Adrenal gland (tissue), 12 donors: ENCODE results near the gene PTPN6. TPM values are rescaled to one million over a fixed set of nuclear protein-coding genes. Genes with fewer than 3 reads are reported as not detected.

ENCODE experiments used
- DNase-seq, 7 donors: peaks; one replicate each; pipeline ENCODE4 v3.0.0-alpha.2; 2019 to 2020
- H3K27ac ChIP-seq, 5 donors: fragments of 200-600 bp; sonication (generic) in 4 of 5; 1 replicate in 3 of 5; 2 replicates in 2 of 5; pipeline versions ENCODE4 v1.5.1 to v1.8.0; 2016 to 2020; ENCODE audit warnings: mild to moderate bottlenecking in 1 of 5
- H3K27me3 ChIP-seq: fragments of 200-600 bp; 2 replicates; pipeline ENCODE4 v1.8.0; 2021
- H3K36me3 ChIP-seq, 2 donors: fragments of 200-600 bp; replicated peaks in 1 of 2; 1 replicate in 1 of 2; 2 replicates in 1 of 2; pipeline versions ENCODE4 v1.5.1 to v1.8.0; 2018 to 2022
- H3K4me1 ChIP-seq, 2 donors: fragments of 200-600 bp; replicated peaks in 1 of 2; 1 replicate in 1 of 2; 2 replicates in 1 of 2; pipeline versions ENCODE4 v1.5.1 to v1.8.0; 2018 to 2021
- H3K4me3 ChIP-seq, 4 donors: fragments of 200-600 bp; sonication (generic) in 3 of 4; one replicate each; pipeline ENCODE4 v1.5.1; 2016 to 2018
- H3K9me3 ChIP-seq, 3 donors: fragments of 200-600 bp; sonication (generic) in 1 of 3; replicated peaks in 1 of 3; 1 replicate in 2 of 3; 2 replicates in 1 of 3; pipeline versions ENCODE4 v1.5.1 to v1.8.0; 2016 to 2021
- POLR2A ChIP-seq, 2 donors: fragments of 450-650 bp; IDR thresholded peaks; one replicate each; pipeline ENCODE4 v1.6.1; 2017; ENCODE audit warnings: antibody characterized with exemption in 2 of 2, mild to moderate bottlenecking in 2 of 2, moderate library complexity in 1 of 2
- WGBS, 4 donors: extraction: QIAGEN DNeasy Blood & Tissue Kit in 2 of 4; methylation state at CpG; one replicate each; pipeline versions ENCODE4 v1.1.5 to v1.1.7; 2013 to 2017; 5-methylcytosine and 5-hydroxymethylcytosine counted together
- intact Hi-C, 2 donors: fragments of 100-400 bp; cut with DNase I; formaldehyde crosslinking; loops; one replicate each; pipeline versions ENCODE4 v1.14.1 to v1.15.0; 2022 to 2023
- polyA plus RNA-seq, 3 donors: library from polyadenylated mRNA; stranded (reverse); fragments of 200-250 nt in 2 of 3; fragments of 350-450 nt in 1 of 3; fragmentation: Illumina TruSeq in 1 of 3; extraction: RNeasy Lipid Tissue Mini Kit (QIAGEN cat#74804) in 1 of 3; gene quantifications; one replicate each; pipeline ENCODE4 v1.2.3, GENCODE V29; 2013 to 2014
- total RNA-seq, 9 donors: library from RNA; depleted of rRNA in 4 of 9; stranded (reverse); fragments of >200 nt in 4 of 9; fragments of 120-200 nt in 1 of 9; fragmentation: NEBNext Ultra II Directional in 1 of 9; extraction: Animal tissue kit (Norgen Biotek cat#: 25700) in 1 of 9; gene quantifications; one replicate each; pipeline versions ENCODE4 v1.1.0 to v1.2.4, GENCODE V29; 2013 to 2023
- TF ChIP-seq, protein P1 (sequence below), 6 experiments: fragments of 450-650 bp in 4 of 6; fragments of 200-600 bp in 2 of 6; sonication (generic) in 1 of 6; IDR thresholded peaks; 1 replicate in 5 of 6; 2 replicates in 1 of 6; pipeline versions ENCODE4 v1.5.1 to v1.8.0; 2016 to 2021; ENCODE audit warnings: antibody characterized with exemption in 6 of 6, mild to moderate bottlenecking in 2 of 6, moderate library complexity in 1 of 6
- donor health status: healthy with polysubstance abuse.
- donor health status: Bipolar disorder and iron deficiency.
- donor health status: DM: yes; HTN: yes; CAD: no.
- donor health status: DM: no; HTN: no; CAD: no.
- donor health status: DM: no; HTN: no; CAD: no.
- donor health status: DM: yes; HTN: yes; CAD: no.

PTPN6 gene
- total and polyA plus RNA-seq, 12 donors, result 24.5 to 204 (median 63.5) TPM

DNA sequence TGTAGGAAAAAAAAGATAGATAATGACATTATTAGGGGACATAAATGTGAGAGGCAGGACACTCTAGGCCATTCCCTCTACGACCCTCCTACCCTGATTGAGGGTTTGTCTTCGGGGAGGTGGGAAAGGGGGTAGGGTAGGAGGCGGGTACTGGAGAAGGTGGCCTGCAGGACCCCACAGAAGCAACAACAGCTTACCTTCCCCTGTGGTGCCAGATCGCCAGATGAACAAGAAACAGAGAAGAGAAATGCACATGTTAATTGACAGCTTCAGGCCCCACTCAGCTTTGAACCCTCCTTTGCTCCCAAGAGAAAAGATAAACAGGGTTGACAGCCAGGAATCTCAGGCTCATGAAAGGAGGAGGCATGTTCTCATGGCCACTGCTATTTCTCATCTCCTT is 14.6 kb downstream of the PTPN6 start:
- no peak for TF ChIP-seq POLR2A (IDR thresholded peaks at IDR 0.05)
- TF ChIP-seq, protein P1, sequence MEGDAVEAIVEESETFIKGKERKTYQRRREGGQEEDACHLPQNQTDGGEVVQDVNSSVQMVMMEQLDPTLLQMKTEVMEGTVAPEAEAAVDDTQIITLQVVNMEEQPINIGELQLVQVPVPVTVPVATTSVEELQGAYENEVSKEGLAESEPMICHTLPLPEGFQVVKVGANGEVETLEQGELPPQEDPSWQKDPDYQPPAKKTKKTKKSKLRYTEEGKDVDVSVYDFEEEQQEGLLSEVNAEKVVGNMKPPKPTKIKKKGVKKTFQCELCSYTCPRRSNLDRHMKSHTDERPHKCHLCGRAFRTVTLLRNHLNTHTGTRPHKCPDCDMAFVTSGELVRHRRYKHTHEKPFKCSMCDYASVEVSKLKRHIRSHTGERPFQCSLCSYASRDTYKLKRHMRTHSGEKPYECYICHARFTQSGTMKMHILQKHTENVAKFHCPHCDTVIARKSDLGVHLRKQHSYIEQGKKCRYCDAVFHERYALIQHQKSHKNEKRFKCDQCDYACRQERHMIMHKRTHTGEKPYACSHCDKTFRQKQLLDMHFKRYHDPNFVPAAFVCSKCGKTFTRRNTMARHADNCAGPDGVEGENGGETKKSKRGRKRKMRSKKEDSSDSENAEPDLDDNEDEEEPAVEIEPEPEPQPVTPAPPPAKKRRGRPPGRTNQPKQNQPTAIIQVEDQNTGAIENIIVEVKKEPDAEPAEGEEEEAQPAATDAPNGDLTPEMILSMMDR (IDR thresholded peaks at IDR 0.05), result no peak
- peaks cover 36 to 39% of the 10 kb centered on the region in 2 donors for H3K4me1 ChIP-seq
- H3K27me3 ChIP-seq, result no peaks in the 10 kb centered on the region
- DNase-seq, result no peak
- intact Hi-C loops, result loop anchor here in 1 of 2 donors (10.0 kb wide), 1 partner anchor 149 kb away; no protein-coding TSS in a partner anchor
- WGBS, 4 donors, result 61 to 74% (median 70%) methylated on average over 4 of the region's 4 CpGs
- peak overlapping the region; percentile 70 to 93 (median 86) for H3K27ac ChIP-seq
- peaks cover 0 to 35% of the 10 kb centered on the region in 2 donors for H3K36me3 ChIP-seq
- no peaks in the 10 kb centered on the region for H3K9me3 ChIP-seq
- no peak overlapping the region for H3K4me3 ChIP-seq

DNA sequence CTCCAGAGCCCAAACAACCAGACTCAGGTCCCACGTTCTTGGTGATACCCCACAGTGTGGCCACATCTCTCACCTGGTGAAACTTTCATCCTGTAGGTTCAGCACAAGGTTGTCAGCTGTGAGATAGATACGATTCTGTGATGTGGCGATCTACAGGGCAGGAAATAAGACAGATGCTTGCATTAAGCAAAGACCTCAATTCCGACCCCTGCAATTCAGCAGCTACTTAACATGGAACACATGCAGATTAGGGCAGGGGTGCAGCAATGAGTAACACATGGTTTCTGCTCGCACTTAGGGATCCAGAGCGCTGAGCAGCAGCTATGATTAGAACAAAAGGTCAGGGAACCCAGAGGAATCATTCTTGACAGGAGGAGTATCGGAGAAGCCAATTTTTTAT is 15.2 kb downstream of the PTPN6 start:
- intact Hi-C loops, result loop anchor here in 1 of 2 donors (10.0 kb wide), 1 partner anchor 148 kb away; no protein-coding TSS in a partner anchor
- TF ChIP-seq, protein P1 (IDR thresholded peaks at IDR 0.05), result no peak
- no peak for TF ChIP-seq POLR2A (IDR thresholded peaks at IDR 0.05)
- Histone ChIP-seq H3K27me3 (no peaks in the 10 kb centered on the region), H3K4me3 (no peak overlapping the region), H3K4me1 (peaks cover 31 to 34% of the 10 kb centered on the region in 2 donors), H3K36me3 (peaks cover 0 to 35% of the 10 kb centered on the region in 2 donors), H3K9me3 (no peaks in the 10 kb centered on the region), H3K27ac (peak overlapping the region in 3 of 5 donors; percentile 56 to 88 (median 86))
- WGBS, 4 donors, result 60 to 80% (median 70%) methylated on average over 7 of the region's 7 CpGs
- no peak for DNase-seq

DNA sequence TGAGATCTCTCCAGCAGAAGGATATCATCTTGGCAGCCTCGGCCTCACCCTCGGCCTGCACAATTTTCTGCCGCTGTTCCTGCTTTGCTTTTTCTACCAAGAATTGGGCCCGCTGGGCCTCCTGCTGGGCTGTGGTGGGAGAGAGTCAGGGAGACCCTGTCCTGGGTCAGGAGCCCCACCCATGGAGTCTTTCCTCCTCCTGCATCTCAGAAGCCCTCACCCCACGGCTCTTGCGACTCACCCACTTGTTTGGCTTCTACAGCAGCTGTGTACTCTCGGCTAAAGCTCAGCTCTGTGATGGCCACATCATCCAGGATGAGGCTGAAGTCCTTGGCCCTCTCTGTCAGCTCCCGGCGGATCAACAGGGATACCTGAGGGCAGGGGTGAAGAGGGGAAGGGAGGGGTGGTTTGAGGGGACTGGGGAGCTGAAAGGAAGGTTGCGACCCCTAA is 16.5 kb downstream of the PTPN6 start:
- intact Hi-C loops, result loop anchor here in 1 of 2 donors (10.0 kb wide), 1 partner anchor 147 kb away; no protein-coding TSS in a partner anchor
- Histone ChIP-seq H3K27me3 (no peaks in the 10 kb centered on the region), H3K4me3 (no peak overlapping the region), H3K4me1 (peaks cover 30 to 33% of the 10 kb centered on the region in 2 donors), H3K27ac (peak overlapping the region in 1 of 5 donors; percentile 96), H3K9me3 (no peaks in the 10 kb centered on the region), H3K36me3 (peaks cover 0 to 35% of the 10 kb centered on the region in 2 donors)
- TF ChIP-seq, protein P1 (IDR thresholded peaks at IDR 0.05), result no peak
- TF ChIP-seq POLR2A (IDR thresholded peaks at IDR 0.05), result no peak
- DNase-seq, result no peak
- 75 to 82% (median 77%) methylated on average over 9 to 10 of the region's 10 CpGs for WGBS, 4 donors

DNA sequence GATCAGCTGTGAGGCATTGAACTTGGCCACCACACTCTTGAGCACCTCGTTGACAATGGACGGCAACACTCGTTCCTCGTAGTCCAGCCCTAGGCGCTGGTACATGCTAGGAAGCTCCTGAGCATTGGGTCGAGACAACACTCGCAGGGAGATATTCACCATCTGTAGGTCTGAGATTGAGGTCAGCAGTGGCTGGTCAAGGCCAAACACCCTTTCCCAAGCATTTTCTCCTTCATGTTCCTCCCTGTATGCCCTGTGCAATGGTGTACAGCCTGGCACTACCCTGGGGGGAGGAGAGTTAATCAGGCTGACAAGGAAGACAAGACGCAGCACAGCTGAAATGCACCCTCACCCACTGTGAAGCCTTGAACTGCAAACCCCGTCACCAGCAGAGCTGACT is 17.3 kb downstream of the PTPN6 start:
- 50 to 71% (median 67%) methylated on average over 4 to 9 of the region's 9 CpGs for WGBS, 4 donors
- Histone ChIP-seq H3K36me3 (peaks cover 0 to 35% of the 10 kb centered on the region in 2 donors), H3K4me1 (peaks cover 30 to 33% of the 10 kb centered on the region in 2 donors), H3K27ac (peak overlapping the region in 1 of 5 donors; percentile 96), H3K9me3 (no peaks in the 10 kb centered on the region), H3K4me3 (no peak overlapping the region), H3K27me3 (no peaks in the 10 kb centered on the region)
- no peak for DNase-seq
- TF ChIP-seq, protein P1 (IDR thresholded peaks at IDR 0.05), result no peak
- no peak for TF ChIP-seq POLR2A (IDR thresholded peaks at IDR 0.05)
- intact Hi-C loops, result loop anchor here in 1 of 2 donors (10.0 kb wide), 1 partner anchor 146 kb away; no protein-coding TSS in a partner anchor
